ENCODE measurements around the gene AGBL5. TPM values are rescaled to one million over a fixed set of nuclear protein-coding genes. Genes with fewer than 3 reads are reported as not detected.

The AGBL5 gene
- total RNA-seq, 2 experiments from 2014 or later = 12.5 to 14.5 TPM

DNA sequence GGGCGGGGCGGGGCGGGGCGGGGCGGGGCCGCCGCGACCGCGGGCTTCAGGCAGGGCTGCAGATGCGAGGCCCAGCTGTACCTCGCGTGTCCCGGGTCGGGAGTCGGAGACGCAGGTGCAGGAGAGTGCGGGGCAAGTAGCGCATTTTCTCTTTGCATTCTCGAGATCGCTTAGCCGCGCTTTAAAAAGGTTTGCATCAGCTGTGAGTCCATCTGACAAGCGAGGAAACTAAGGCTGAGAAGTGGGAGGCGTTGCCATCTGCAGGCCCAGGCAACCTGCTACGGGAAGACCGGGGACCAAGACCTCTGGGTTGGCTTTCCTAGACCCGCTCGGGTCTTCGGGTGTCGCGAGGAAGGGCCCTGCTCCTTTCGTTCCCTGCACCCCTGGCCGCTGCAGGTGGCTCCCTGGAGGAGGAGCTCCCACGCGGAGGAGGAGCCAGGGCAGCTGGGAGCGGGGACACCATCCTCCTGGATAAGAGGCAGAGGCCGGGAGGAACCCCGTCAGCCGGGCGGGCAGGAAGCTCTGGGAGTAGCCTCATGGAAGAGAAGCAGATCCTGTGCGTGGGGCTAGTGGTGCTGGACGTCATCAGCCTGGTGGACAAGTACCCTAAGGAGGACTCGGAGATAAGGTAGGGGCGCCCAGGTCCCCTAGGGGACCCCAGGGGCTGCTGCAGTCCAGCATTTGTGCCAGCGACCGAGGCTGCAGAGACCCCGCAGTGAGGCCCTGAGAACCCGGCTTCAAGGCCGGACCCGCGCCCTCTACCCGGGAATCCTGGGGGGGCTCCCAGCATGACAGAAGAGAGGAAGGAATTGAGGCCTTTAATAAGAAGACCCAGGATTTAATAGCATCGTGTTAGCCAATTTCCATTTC is 35.5 kb downstream of the AGBL5 start, which contains the start of gene KHK:
TSS of gene KHK (plus strand) at position 49 of the 870 bp plus-strand sequence. CDS start at position 537, 488 bp downstream.
- peak; percentile 13 for ATAC-seq
- H3K27ac Mint-ChIP-seq = peak within 1 kb of the TSS; percentile 82
- DNase-seq = peak; percentile 51
- H3K4me1 Mint-ChIP-seq = peaks cover 18% of the 10 kb centered on the region
- ChIA-PET CTCF (interaction anchor here (0.6 to 2.5 kb wide), 17 partner anchors 9 to 604 kb away, joined by 3 to 14 read pairs (median 4); partner anchors contain the start of genes AGBL5 and OST4), POLR2A (interaction anchor here (0.9 kb wide), 1 partner anchor 36 kb away, joined by 3 read pairs; the partner anchor contains the start of gene AGBL5)
- no peaks in the 10 kb centered on the region for H3K9me3 Mint-ChIP-seq (ENCODE audit: low read depth)
- peak within 1 kb of the TSS; percentile 77 for H3K4me3 Mint-ChIP-seq
- H3K27me3 Mint-ChIP-seq = no peaks in the 10 kb centered on the region
- intact Hi-C loops (cut with DNase I, micrococcal nuclease) = loop anchor here (1.0 to 5.0 kb wide), 12 partner anchors 16 to 302 kb away; partner anchors contain the start of genes AGBL5 (in 2 of the 2), CAD (in 1 of the 2), EIF2B4 (in 1 of the 2) and GTF3C2 (in 1 of the 2)
- no peaks in the 10 kb centered on the region for H3K36me3 Mint-ChIP-seq (ENCODE audit: low read depth)

DNA sequence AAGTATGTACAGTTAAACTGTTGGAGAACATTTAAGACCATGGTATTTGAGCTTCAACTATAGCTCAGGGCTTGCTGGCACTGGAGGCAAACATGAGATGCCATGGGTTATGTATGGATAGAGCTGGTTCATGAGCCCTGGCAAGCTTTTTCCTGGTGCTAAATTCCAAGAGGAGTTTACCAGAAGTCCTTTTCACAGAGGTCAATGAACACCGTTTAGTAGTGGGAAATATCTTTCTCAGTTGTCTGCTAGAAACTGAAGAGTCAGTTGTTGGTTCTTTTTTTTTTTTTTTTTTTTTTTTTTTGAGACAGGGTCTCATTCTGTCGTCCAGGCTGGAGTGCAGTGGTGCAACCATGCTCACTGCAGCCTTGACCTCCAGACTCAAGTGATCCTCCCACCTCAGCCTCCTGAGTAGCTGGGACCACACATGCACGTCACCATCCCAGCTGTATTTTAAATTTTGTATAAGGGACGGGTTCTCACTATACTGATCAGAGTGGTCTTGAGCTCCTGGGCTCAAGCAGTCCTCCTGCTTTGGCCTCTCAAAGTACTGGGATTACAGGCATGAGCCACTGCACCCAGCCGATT is 36.4 kb downstream of the AGBL5 start:
- intact Hi-C loops (cut with DNase I, micrococcal nuclease) = loop anchor here in 1 of 2 experiments (5.0 kb wide), 1 partner anchor 126 kb away; no protein-coding TSS in a partner anchor
- Mint-ChIP-seq H3K4me3 (peak overlapping the region; percentile 77), H3K36me3 (ENCODE audit: low read depth) (no peaks in the 10 kb centered on the region), H3K27me3 (no peaks in the 10 kb centered on the region), H3K9me3 (ENCODE audit: low read depth) (no peaks in the 10 kb centered on the region), H3K27ac (no peak overlapping the region), H3K4me1 (peaks cover 18% of the 10 kb centered on the region)
- ATAC-seq = no peak
- POLR2A ChIA-PET = interaction anchor here (0.6 kb wide), 1 partner anchor 107 kb away, joined by 5 read pairs; no protein-coding TSS in a partner anchor
- CTCF ChIA-PET = interaction anchor here (0.7 to 2.5 kb wide), 15 partner anchors 9 to 215 kb away, joined by 3 to 14 read pairs (median 4); partner anchors contain the start of genes AGBL5 and OST4
- DNase-seq = no peak

- no peaks in the 10 kb centered on the region for H3K27me3 Mint-ChIP-seq
- CTCF ChIA-PET = interaction anchor here (0.6 to 2.5 kb wide), 6 partner anchors 11 to 148 kb away, joined by 3 to 13 read pairs (median 3); partner anchors contain the start of gene AGBL5
- no peaks in the 10 kb centered on the region for H3K9me3 Mint-ChIP-seq (ENCODE audit: low read depth)
- no peak overlapping the region for H3K27ac Mint-ChIP-seq
- no peak overlapping the region for H3K4me3 Mint-ChIP-seq
- ATAC-seq = no peak
- no peak for DNase-seq
- peaks cover 18% of the 10 kb centered on the region for H3K4me1 Mint-ChIP-seq
- intact Hi-C loops (cut with DNase I, micrococcal nuclease) = loop anchor here in 1 of 2 experiments (5.0 kb wide), 1 partner anchor 126 kb away; no protein-coding TSS in a partner anchor
- H3K36me3 Mint-ChIP-seq (ENCODE audit: low read depth) = no peaks in the 10 kb centered on the region
- POLR2A ChIA-PET = no interaction called here
Measured at GRCh38 chr2:27088634-27089033, 37.2 kb downstream of the AGBL5 start.

DNA sequence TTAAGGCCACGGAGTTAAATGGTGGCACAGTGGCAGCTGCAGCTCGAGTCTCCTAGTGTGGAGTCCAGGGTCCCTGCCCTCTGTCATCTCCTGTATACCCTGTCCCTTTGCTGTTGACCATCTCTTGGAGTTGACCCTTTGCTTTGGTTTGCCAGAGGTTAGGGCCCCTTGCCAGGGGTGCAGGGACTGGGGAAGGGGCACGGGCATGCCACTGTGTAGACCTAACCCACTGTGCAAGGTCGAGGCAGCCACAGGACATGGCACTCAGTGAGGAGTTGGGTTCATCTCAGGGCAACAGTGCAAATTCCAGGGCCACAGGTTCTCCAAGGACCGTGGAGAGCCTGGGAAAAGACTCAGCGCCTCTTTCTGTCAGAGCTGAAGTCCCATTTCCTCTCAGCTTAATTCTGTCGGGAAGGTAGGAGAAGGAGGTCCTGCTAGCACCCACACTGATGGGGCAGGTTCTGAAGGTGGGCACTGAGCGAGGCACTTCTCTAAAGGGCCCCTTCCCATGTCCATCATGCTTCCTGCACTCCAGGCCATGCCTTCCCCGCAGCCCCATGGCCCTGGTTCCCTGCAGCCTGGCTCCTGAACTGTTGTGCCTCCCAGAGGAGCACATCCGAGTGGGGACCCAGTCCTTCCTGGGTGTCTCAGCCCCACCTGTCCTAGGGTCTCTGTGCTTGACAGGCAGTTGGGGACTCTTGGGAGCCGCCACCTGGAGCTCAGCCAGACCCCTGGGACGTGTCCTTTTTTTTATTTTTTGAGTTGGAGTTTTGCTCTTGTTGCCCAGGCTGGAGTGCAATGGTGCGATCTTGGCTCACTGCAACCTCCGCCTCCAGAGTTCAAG is 37.9 kb downstream of the AGBL5 start:
- POLR2A ChIA-PET = no interaction called here
- Mint-ChIP-seq H3K27me3 (no peaks in the 10 kb centered on the region), H3K27ac (no peak overlapping the region), H3K36me3 (ENCODE audit: low read depth) (no peaks in the 10 kb centered on the region), H3K4me3 (no peak overlapping the region), H3K4me1 (peaks cover 18% of the 10 kb centered on the region), H3K9me3 (ENCODE audit: low read depth) (no peaks in the 10 kb centered on the region)
- ATAC-seq = no peak
- no peak for DNase-seq
- CTCF ChIA-PET = interaction anchor here (0.8 to 2.5 kb wide), 4 partner anchors 9 to 182 kb away, joined by 3 to 12 read pairs (median 3); no protein-coding TSS in a partner anchor
- intact Hi-C loops (cut with DNase I, micrococcal nuclease) = loop anchor here in 1 of 2 experiments (5.0 kb wide), 1 partner anchor 127 kb away; no protein-coding TSS in a partner anchor

GRCh38 chr2:27091746-27092695 is 40.6 kb downstream of the AGBL5 start:
- CTCF ChIA-PET = interaction anchor here (0.9 kb wide), 1 partner anchor 149 kb away, joined by 5 read pairs; no protein-coding TSS in a partner anchor
- ATAC-seq = no peak

GRCh38 chr2:27092696-27093429 is 41.4 kb downstream of the AGBL5 start:
- no peak overlapping the region for H3K4me3 Mint-ChIP-seq
- CTCF ChIA-PET = interaction anchor here (0.6 to 1.1 kb wide), 4 partner anchors 20 to 212 kb away, joined by 3 to 4 read pairs (median 3); no protein-coding TSS in a partner anchor
- intact Hi-C loops (cut with DNase I, micrococcal nuclease) = no loop called here

More at GRCh38 chr2:27091746-27092695, 40.6 kb downstream of the AGBL5 start:
- POLR2A ChIA-PET = no interaction called here
- no peaks in the 10 kb centered on the region for H3K9me3 Mint-ChIP-seq (ENCODE audit: low read depth)
- peaks cover 19% of the 10 kb centered on the region for H3K4me1 Mint-ChIP-seq
- no peak overlapping the region for H3K4me3 Mint-ChIP-seq
- no peak overlapping the region for H3K27ac Mint-ChIP-seq
- H3K36me3 Mint-ChIP-seq (ENCODE audit: low read depth) = no peaks in the 10 kb centered on the region
- intact Hi-C loops (cut with DNase I, micrococcal nuclease) = no loop called here
- no peaks in the 10 kb centered on the region for H3K27me3 Mint-ChIP-seq
- DNase-seq = no peak

GRCh38 chr2:27093430-27094352 is 42.2 kb downstream of the AGBL5 start:
- no peaks in the 10 kb centered on the region for H3K27me3 Mint-ChIP-seq
- no peak overlapping the region for H3K27ac Mint-ChIP-seq
- POLR2A ChIA-PET = no interaction called here
- H3K36me3 Mint-ChIP-seq (ENCODE audit: low read depth) = no peaks in the 10 kb centered on the region
- H3K4me3 Mint-ChIP-seq = no peak overlapping the region
- CTCF ChIA-PET = interaction anchor here (0.6 to 1.1 kb wide), 7 partner anchors 12 to 211 kb away, joined by 3 to 6 read pairs (median 3); no protein-coding TSS in a partner anchor
- H3K9me3 Mint-ChIP-seq (ENCODE audit: low read depth) = no peaks in the 10 kb centered on the region
- ATAC-seq (no peak), DNase-seq (no peak)
- peaks cover 12% of the 10 kb centered on the region for H3K4me1 Mint-ChIP-seq
- intact Hi-C loops (cut with DNase I, micrococcal nuclease) = no loop called here

More at GRCh38 chr2:27092696-27093429, 41.4 kb downstream of the AGBL5 start:
- ATAC-seq (no peak), DNase-seq (no peak)
- no peaks in the 10 kb centered on the region for H3K36me3 Mint-ChIP-seq (ENCODE audit: low read depth)
- H3K27me3 Mint-ChIP-seq = no peaks in the 10 kb centered on the region
- H3K4me1 Mint-ChIP-seq = peaks cover 12% of the 10 kb centered on the region
- H3K27ac Mint-ChIP-seq = no peak overlapping the region
- no peaks in the 10 kb centered on the region for H3K9me3 Mint-ChIP-seq (ENCODE audit: low read depth)
- POLR2A ChIA-PET = no interaction called here

DNA sequence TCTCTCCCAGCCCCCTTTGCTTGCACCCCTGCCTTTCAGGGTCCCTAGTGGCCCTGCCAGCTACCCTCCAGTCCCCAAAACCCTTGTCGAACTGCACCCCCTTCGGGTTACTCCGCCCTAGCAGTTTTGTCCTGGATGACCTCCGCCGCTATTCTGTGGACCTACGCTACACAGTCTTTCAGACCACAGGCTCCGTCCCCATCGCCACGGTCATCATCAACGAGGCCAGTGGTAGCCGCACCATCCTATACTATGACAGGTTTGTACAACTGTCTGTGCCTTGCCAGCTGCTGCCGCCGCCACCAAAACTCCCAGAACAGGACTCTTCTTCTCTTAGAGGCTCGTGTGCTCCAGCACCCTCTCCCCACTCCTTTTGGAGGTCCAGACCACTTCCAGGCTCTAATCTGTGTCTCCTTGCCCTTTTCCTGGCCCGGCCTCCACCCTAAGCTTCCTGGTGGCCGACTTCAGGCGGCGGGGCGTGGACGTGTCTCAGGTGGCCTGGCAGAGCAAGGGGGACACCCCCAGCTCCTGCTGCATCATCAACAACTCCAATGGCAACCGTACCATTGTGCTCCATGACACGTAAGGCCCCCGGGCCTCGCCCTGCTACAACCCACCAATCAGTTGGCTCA is 43.0 kb downstream of the AGBL5 start:
- peaks cover 2% of the 10 kb centered on the region for H3K36me3 Mint-ChIP-seq (ENCODE audit: low read depth)
- no peak overlapping the region for H3K27ac Mint-ChIP-seq

More for the DNA sequence above, 43.0 kb downstream of the AGBL5 start:
- H3K4me1 Mint-ChIP-seq = peaks cover 12% of the 10 kb centered on the region
- intact Hi-C loops (cut with DNase I, micrococcal nuclease) = no loop called here
- no peak overlapping the region for H3K4me3 Mint-ChIP-seq
- POLR2A ChIA-PET = interaction anchor here (0.6 kb wide), 1 partner anchor 142 kb away, joined by 3 read pairs; no protein-coding TSS in a partner anchor
- no peak for ATAC-seq
- DNase-seq = no peak
- H3K27me3 Mint-ChIP-seq = no peaks in the 10 kb centered on the region
- no peaks in the 10 kb centered on the region for H3K9me3 Mint-ChIP-seq (ENCODE audit: low read depth)
- CTCF ChIA-PET = interaction anchor here (0.6 to 2.7 kb wide), 4 partner anchors 13 to 202 kb away, joined by 3 to 18 read pairs (median 5); no protein-coding TSS in a partner anchor

Measured in activated CD4-positive, alpha-beta T cell treated with anti-CD3 and anti-CD28 coated beads for 36 hours (primary cell).